AG04450 (cell line): ENCODE measurements around the gene M6PR. TPM values are rescaled to one million over a fixed set of nuclear protein-coding genes. Genes with fewer than 3 reads are reported as not detected.

Experiments used
- CTCF ChIA-PET: fragments of 300-600, 350-600 bp; formaldehyde crosslinking; extraction: SDS; loops from one replicate; lab custom pipeline; 2022; ENCODE audit warnings: antibody characterized with exemption, inconsistent platforms; lab: Charles Lee
- POLR2A ChIA-PET: fragments of 350-600 bp; formaldehyde crosslinking; extraction: SDS; loops from one replicate; lab custom pipeline; 2021; ENCODE audit warnings: antibody characterized with exemption, inconsistent platforms; lab: Yijun Ruan, JAX
- DNase-seq: peaks from one replicate; pipeline ENCODE4 v3.0.0-alpha.2; 2011; ENCODE audit warnings: low read depth, low spot score
- H3K27ac ChIP-seq: one replicate; pipeline ENCODE4 v1.5.1; 2012; ENCODE audit warnings: low read depth, low read length, control low read depth
- H3K27me3 ChIP-seq: one replicate; pipeline ENCODE4 v1.6.0; 2012; ENCODE audit warnings: low read length; ENCODE audit not compliant: control insufficient read depth, insufficient read depth
- H3K4me3 ChIP-seq: 2 replicates; pipeline ENCODE4 v1.5.1; 2011; ENCODE audit warnings: mild to moderate bottlenecking, low read depth, low read length, control low read depth
- H3K9me3 ChIP-seq: 2 replicates; pipeline ENCODE4 v1.5.1; 2012; ENCODE audit warnings: low read length; ENCODE audit not compliant: control insufficient read depth, insufficient read depth
- polyA plus RNA-seq: library from polyadenylated mRNA; depleted of rRNA; stranded (reverse); fragments of >200 nt; gene quantifications from 2 replicates; pipeline ENCODE4 v1.2.3, GENCODE V29; 2011
- TF ChIP-seq, protein P1 (sequence below): IDR thresholded peaks from 2 replicates; pipeline ENCODE4 v1.5.1; 2011; ENCODE audit warnings: low read depth, low read length, control low read depth, inconsistent platforms

Gene M6PR
- polyA plus RNA-seq, 1 experiment, result 106 TPM

DNA sequence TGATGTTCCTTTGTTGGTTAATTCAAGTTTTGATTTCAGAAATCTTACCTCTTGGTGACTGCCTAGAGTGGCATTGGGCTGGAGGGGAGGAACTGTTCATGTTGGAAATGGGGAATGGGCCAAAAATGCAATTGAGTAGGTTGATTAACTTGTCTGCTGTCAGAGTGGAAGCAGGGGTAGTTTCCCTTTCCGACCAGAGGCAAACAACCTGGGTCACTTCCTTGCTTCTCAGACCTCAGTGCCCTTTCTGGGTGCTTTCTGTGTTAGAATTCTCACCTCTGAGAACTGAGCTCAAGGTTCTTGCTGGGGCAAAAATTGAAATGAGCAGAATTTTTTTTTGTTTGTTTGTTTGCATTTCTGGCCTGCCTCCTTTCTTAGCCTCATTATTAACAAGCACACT is 2.3 kb upstream of the M6PR start:
- TF ChIP-seq, protein P1, sequence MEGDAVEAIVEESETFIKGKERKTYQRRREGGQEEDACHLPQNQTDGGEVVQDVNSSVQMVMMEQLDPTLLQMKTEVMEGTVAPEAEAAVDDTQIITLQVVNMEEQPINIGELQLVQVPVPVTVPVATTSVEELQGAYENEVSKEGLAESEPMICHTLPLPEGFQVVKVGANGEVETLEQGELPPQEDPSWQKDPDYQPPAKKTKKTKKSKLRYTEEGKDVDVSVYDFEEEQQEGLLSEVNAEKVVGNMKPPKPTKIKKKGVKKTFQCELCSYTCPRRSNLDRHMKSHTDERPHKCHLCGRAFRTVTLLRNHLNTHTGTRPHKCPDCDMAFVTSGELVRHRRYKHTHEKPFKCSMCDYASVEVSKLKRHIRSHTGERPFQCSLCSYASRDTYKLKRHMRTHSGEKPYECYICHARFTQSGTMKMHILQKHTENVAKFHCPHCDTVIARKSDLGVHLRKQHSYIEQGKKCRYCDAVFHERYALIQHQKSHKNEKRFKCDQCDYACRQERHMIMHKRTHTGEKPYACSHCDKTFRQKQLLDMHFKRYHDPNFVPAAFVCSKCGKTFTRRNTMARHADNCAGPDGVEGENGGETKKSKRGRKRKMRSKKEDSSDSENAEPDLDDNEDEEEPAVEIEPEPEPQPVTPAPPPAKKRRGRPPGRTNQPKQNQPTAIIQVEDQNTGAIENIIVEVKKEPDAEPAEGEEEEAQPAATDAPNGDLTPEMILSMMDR, result no peak
- Histone ChIP-seq H3K27ac (no peak overlapping the region), H3K9me3 (peaks cover 5% of the 10 kb centered on the region; the same call in 1 of the 2 replicates), H3K27me3 (no peaks in the 10 kb centered on the region), H3K4me3 (no peak overlapping the region)
- no peak for DNase-seq
- ChIA-PET POLR2A (interaction anchor here (0.7 kb wide), 1 partner anchor 395 kb away, joined by 3 read pairs; no protein-coding TSS in a partner anchor), CTCF (interaction anchor here (1.0 to 4.3 kb wide), 5 partner anchors 62 to 408 kb away, joined by 3 to 31 read pairs (median 19); no protein-coding TSS in a partner anchor)

DNA sequence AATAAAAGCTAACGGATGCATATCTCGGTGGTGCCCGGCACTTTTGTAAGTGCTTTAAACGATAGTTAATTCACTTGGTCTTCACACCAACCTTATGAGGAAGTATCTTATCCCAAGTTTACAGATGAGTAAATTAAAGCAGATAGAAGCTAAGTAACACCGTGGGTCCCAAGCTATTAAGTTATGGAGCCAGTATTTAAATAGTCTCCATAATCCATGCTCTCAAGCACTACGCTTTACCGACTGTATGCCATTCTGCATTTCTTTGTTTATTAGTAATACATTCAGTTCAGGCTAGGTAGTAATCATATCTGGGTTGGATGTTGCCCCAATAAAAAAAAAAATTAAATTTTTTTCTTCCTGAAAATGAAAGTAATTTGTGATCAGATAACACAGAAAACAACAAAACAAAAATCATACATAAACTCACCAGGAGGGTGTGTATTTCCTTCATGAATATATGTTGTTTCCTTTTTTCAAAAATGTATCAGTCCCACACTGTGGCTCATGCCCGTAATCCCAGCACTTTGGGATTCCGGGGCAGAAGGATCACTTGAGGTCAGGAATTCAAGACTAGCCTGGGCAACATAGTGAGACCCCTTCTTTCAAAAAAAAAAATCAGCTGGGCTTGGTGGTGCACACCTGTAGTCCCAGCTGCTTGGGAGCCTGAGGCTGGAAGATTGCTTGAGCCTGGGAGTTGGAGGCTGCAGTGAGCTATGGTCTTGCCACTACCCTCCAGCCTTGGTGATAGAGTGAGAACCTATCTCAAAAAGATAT is 1.4 kb upstream of the M6PR start:
- Histone ChIP-seq H3K27me3 (no peaks in the 10 kb centered on the region), H3K27ac (no peak overlapping the region), H3K4me3 (peak overlapping the region; percentile 92), H3K9me3 (peaks cover 2% of the 10 kb centered on the region; the same call in 1 of the 2 replicates)
- no peak for DNase-seq
- ChIA-PET CTCF (interaction anchor here (0.8 to 4.3 kb wide), 10 partner anchors 10 to 407 kb away, joined by 3 to 31 read pairs (median 3); no protein-coding TSS in a partner anchor), POLR2A (interaction anchor here (0.7 kb wide), 1 partner anchor 396 kb away, joined by 3 read pairs; no protein-coding TSS in a partner anchor)
- TF ChIP-seq, protein P1, result no peak

DNA sequence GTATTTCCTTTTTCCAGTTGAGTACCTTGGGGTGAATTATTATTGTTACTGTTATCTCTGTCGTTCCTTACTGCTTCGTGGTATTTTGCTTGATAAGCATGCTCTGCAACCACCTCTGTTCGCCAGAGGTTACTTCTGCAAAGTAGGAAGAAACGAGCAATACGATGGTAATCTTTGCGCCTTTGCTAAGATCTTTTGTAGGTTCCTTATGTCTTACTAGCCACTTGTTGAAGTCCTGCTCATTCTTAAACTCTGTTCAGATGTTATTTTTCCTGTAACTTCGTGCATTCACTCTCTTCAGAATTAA is 729 bp upstream of the M6PR start:
- CTCF ChIA-PET, result interaction anchor here (0.8 to 4.3 kb wide), 12 partner anchors 11 to 273 kb away, joined by 3 to 31 read pairs (median 3); no protein-coding TSS in a partner anchor
- TF ChIP-seq, protein P1, result no peak; the same call in 1 of the 2 replicates
- POLR2A ChIA-PET, result interaction anchor here (0.9 to 1.2 kb wide), 3 partner anchors 32 to 36 kb away, joined by 3 to 8 read pairs (median 4); partner anchors contain the start of gene PHC1
- no peak for DNase-seq
- H3K27me3 ChIP-seq, result no peaks in the 10 kb centered on the region
- H3K27ac ChIP-seq, result peak overlapping the region; percentile 99
- H3K9me3 ChIP-seq, result no peaks in the 10 kb centered on the region; the same call in 1 of the 2 replicates
- H3K4me3 ChIP-seq, result peak overlapping the region; percentile 92

DNA sequence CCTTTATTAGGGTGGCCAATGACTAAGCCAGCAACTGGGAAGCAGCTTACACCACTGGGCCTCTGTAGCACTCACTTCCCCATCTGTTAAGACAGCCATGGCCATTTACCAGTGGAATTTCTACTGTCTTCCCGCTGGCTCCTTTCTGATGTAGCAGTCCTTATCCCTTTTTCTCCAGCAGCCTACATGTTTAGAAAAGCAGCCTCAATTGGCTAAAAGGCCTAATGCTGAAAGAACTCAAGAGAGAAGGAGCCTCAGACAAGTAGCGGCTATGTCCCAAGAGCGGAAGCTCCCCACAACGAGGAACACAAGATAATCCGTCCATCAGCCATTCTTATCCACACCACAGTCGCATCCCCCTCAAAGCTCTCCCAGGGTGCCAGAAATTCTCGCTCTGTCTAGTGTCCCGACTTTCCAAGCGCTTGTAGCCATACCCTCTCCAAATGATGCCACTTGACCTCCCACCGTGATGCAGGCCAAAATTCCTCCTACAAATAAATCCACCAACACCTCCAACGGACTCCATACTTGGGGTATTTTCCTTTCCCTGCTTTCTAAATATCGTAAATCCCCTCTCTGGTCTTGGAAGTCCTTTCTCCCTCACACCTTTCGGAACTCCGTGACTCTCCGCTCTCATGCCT is 624 bp downstream of the M6PR start:
- ChIA-PET POLR2A (interaction anchor here (1.0 to 1.2 kb wide), 3 partner anchors 34 to 35 kb away, joined by 4 to 8 read pairs (median 4); partner anchors contain the start of gene PHC1), CTCF (interaction anchor here (0.6 to 4.3 kb wide), 11 partner anchors 10 to 267 kb away, joined by 3 to 31 read pairs (median 4); no protein-coding TSS in a partner anchor)
- TF ChIP-seq, protein P1, result no peak
- Histone ChIP-seq H3K9me3 (no peaks in the 10 kb centered on the region; the same call in 1 of the 2 replicates), H3K27ac (peak overlapping the region; percentile 99), H3K4me3 (peak overlapping the region; percentile 92), H3K27me3 (no peaks in the 10 kb centered on the region)
- DNase-seq, result no peak
